ENCODE measurements around the gene CLTCL1. TPM values are rescaled to one million over a fixed set of nuclear protein-coding genes. Genes with fewer than 3 reads are reported as not detected.

Gene CLTCL1
- total and polyA plus RNA-seq, 9 of the 15 experiments (the other 6 are each of a cell fraction or from before 2014, with no cell fraction given), result 1.1 to 11.7 (median 5.0) TPM

GRCh38 chr22:19291218-19291579, 320 bp downstream of the CLTCL1 start (continued):
- TF ChIP-seq NFIX (CRISPR knock-in tag; IDR thresholded peaks at IDR 0.05; ENCODE audit: low read depth), result no peak
- no peak for TF ChIP-seq IRF2 (CRISPR knock-in tag; IDR thresholded peaks at IDR 0.05)
- no peak for TF ChIP-seq ZNF408 (CRISPR knock-in tag; IDR thresholded peaks at IDR 0.05; ENCODE audit: low read depth)
- TF ChIP-seq ZNF584 (CRISPR knock-in tag; IDR thresholded peaks at IDR 0.05; ENCODE audit: low read depth), result no peak
- no peak for TF ChIP-seq XRCC3 (IDR thresholded peaks at IDR 0.05)
- peak; percentile 22; the same call in 1 of the 2 replicates for TF ChIP-seq CBX1 (IDR thresholded peaks at IDR 0.05; ENCODE audit: low read depth)
- TF ChIP-seq HDAC3 (IDR thresholded peaks at IDR 0.05; ENCODE audit: borderline replicate concordance, partially characterized antibody), result no peak
- no peak for TF ChIP-seq HOXB6 (CRISPR knock-in tag; IDR thresholded peaks at IDR 0.05; ENCODE audit: borderline replicate concordance)
- no peak for TF ChIP-seq MED1 (CRISPR knock-in tag; IDR thresholded peaks at IDR 0.05; ENCODE audit: borderline replicate concordance)
- peak; percentile 94; the same call in 1 of the 2 replicates for TF ChIP-seq RB1 (IDR thresholded peaks at IDR 0.05; ENCODE audit: low read depth)
- no peak; the same call in none of the 2 replicates for TF ChIP-seq STAT6 (CRISPR knock-in tag; IDR thresholded peaks at IDR 0.05)
- no peak; the same call in 1 of the 2 replicates for TF ChIP-seq NR2C2 (CRISPR knock-in tag; IDR thresholded peaks at IDR 0.05)
- TF ChIP-seq NR2C2 (tag; IDR thresholded peaks at IDR 0.05), result peak; percentile 75
- TF ChIP-seq MTA1 (IDR thresholded peaks at IDR 0.05; ENCODE audit: borderline replicate concordance), result 0 out of 2 replicates have a peak, but pooled peaks have one; percentile 10
- no peak for TF ChIP-seq ZNF644 (tag; IDR thresholded peaks at IDR 0.05; ENCODE audit: low read depth)
- TF ChIP-seq ZNF77 (CRISPR knock-in tag; IDR thresholded peaks at IDR 0.05), result peak; percentile 86; the same call in 1 of the 2 replicates
- TF ChIP-seq, protein P1, sequence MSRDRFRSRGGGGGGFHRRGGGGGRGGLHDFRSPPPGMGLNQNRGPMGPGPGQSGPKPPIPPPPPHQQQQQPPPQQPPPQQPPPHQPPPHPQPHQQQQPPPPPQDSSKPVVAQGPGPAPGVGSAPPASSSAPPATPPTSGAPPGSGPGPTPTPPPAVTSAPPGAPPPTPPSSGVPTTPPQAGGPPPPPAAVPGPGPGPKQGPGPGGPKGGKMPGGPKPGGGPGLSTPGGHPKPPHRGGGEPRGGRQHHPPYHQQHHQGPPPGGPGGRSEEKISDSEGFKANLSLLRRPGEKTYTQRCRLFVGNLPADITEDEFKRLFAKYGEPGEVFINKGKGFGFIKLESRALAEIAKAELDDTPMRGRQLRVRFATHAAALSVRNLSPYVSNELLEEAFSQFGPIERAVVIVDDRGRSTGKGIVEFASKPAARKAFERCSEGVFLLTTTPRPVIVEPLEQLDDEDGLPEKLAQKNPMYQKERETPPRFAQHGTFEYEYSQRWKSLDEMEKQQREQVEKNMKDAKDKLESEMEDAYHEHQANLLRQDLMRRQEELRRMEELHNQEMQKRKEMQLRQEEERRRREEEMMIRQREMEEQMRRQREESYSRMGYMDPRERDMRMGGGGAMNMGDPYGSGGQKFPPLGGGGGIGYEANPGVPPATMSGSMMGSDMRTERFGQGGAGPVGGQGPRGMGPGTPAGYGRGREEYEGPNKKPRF (IDR thresholded peaks at IDR 0.05; ENCODE audit: low read depth, low read length), result no peak
- no peak for TF ChIP-seq CGGBP1 (CRISPR knock-in tag; IDR thresholded peaks at IDR 0.05)
- peak; percentile 30 for TF ChIP-seq CBX2 (IDR thresholded peaks at IDR 0.05; ENCODE audit: insufficient read depth, low read length, poor library complexity, severe bottlenecking)
- peak; percentile 22 for TF ChIP-seq CCNT2 (IDR thresholded peaks at IDR 0.05; ENCODE audit: borderline replicate concordance, extremely low read depth, insufficient read length, low read depth, low read length)
- TF ChIP-seq PYGO2 (tag; IDR thresholded peaks at IDR 0.05), result no peak
- TF ChIP-seq FOXA3 (CRISPR knock-in tag; conservative IDR thresholded peaks at IDR 0.05 in 1 of 2, IDR thresholded peaks at IDR 0.05 in 1 of 2), result no peak
- TF ChIP-seq KDM1A (IDR thresholded peaks at IDR 0.05), result no peak
- TF ChIP-seq SRSF3 (IDR thresholded peaks at IDR 0.05; ENCODE audit: insufficient read depth, low read length), result 0 out of 2 replicates have a peak, but pooled peaks have one; percentile 5
- no peak for TF ChIP-seq ADNP (tag; IDR thresholded peaks at IDR 0.05)
- TF ChIP-seq SIN3B (IDR thresholded peaks at IDR 0.05; ENCODE audit: low read depth), result peak; percentile 86
